T-cell (primary cell): Measurements from ENCODE around the gene PTPRM. TPM values are rescaled to one million over a fixed set of nuclear protein-coding genes. Genes with fewer than 3 reads are reported as not detected.

Source experiments
- ATAC-seq, 4 experiments: fragments of 200-7000 bp in 3 of 4; fragments of 150-1000 bp in 1 of 4; cut with Tn5 transposase; replicated peaks in 1 of 4; 1 replicate in 3 of 4; 2 replicates in 1 of 4; pipeline ENCODE4 v1.10.0; 2021; ENCODE audit warnings: moderate library complexity in 3 of 4, mild to moderate bottlenecking in 2 of 4, moderate number of reproducible peaks in 1 of 4
- CTCF ChIA-PET, 2 donors: fragments of 300-600 bp; sonication (Branson Sonifier 250); formaldehyde crosslinking; loops; one replicate each; lab custom pipeline; 2022; ENCODE audit warnings: antibody characterized with exemption in 2 of 2; lab: Charles Lee
- POLR2A ChIA-PET, 2 donors: fragments of 300-600 bp; sonication (Branson Sonifier 250); formaldehyde crosslinking; loops; one replicate each; lab custom pipeline; 2022; ENCODE audit warnings: antibody characterized with exemption in 2 of 2; lab: Charles Lee
- DNase-seq, 35 experiments: peaks; one replicate each; pipeline versions ENCODE4 v3.0.0 to v3.0.0-alpha.2; 2013 to 2023
- H3K27ac ChIP-seq: one replicate; pipeline ENCODE4 v1.5.1; 2013; ENCODE audit warnings: low read length
- H3K27me3 ChIP-seq, 2 experiments: replicated peaks in 1 of 2; 1 replicate in 1 of 2; 2 replicates in 1 of 2; pipeline versions ENCODE4 v1.6.1 to v1.7.0; 2013; ENCODE audit warnings: low read length in 1 of 2, mixed read lengths in 1 of 2; ENCODE audit not compliant: control insufficient read depth in 2 of 2, insufficient read depth in 2 of 2; ENCODE audit errors: extremely low read depth in 1 of 2
- H3K36me3 ChIP-seq, 2 donors: 1 replicate in 1 of 2; 2 replicates in 1 of 2; pipeline versions ENCODE4 v1.6.1 to v1.7.0; 2013; ENCODE audit warnings: low read length in 1 of 2; ENCODE audit not compliant: control insufficient read depth in 2 of 2, insufficient read depth in 1 of 2; ENCODE audit errors: extremely low read depth in 1 of 2
- H3K4me1 ChIP-seq, 2 experiments: 1 replicate in 1 of 2; 2 replicates in 1 of 2; pipeline versions ENCODE4 v1.6.1 to v1.7.0; 2013; ENCODE audit warnings: low read length in 2 of 2, mixed read lengths in 1 of 2; ENCODE audit not compliant: insufficient read depth in 2 of 2, control insufficient read depth in 1 of 2; ENCODE audit errors: extremely low read depth in 1 of 2
- H3K4me3 ChIP-seq, 2 donors: 1 replicate in 1 of 2; 2 replicates in 1 of 2; pipeline versions ENCODE4 v1.5.1 to v1.7.0; 2013; ENCODE audit warnings: mild to moderate bottlenecking in 2 of 2, low read length in 1 of 2, moderate library complexity in 1 of 2; ENCODE audit not compliant: control insufficient read depth in 1 of 2; ENCODE audit errors: extremely low read depth in 1 of 2
- H3K9me3 ChIP-seq: 2 replicates; pipeline ENCODE4 v1.7.0; 2013
- H3K27ac Mint-ChIP-seq, 2 donors: one replicate each; pipeline ENCODE4 v1.8.0; 2020 to 2021; ENCODE audit warnings: mild to moderate bottlenecking in 2 of 2, mixed read lengths in 2 of 2
- H3K27me3 Mint-ChIP-seq, 2 donors: one replicate each; pipeline ENCODE4 v1.8.0; 2021 to 2022; ENCODE audit warnings: mixed read lengths in 2 of 2
- H3K36me3 Mint-ChIP-seq: one replicate; pipeline ENCODE4 v1.8.0; 2021; ENCODE audit warnings: mixed read lengths
- H3K4me1 Mint-ChIP-seq, 3 donors: one replicate each; pipeline ENCODE4 v1.8.0; 2020 to 2022; ENCODE audit warnings: mixed read lengths in 3 of 3, mild to moderate bottlenecking in 1 of 3
- H3K4me3 Mint-ChIP-seq, 3 donors: one replicate each; pipeline ENCODE4 v1.8.0; 2020 to 2022; ENCODE audit warnings: mild to moderate bottlenecking in 3 of 3, mixed read lengths in 3 of 3, moderate library complexity in 3 of 3
- H3K9me3 Mint-ChIP-seq, 3 donors: one replicate each; pipeline ENCODE4 v1.8.0; 2020 to 2022; ENCODE audit warnings: mixed read lengths in 3 of 3
- WGBS: methylation state at CpG from one replicate; pipeline ENCODE4 v1.1.5; 2013; ENCODE audit warnings: missing lambda C conversion rate; ENCODE audit not compliant: insufficient coverage; 5-methylcytosine and 5-hydroxymethylcytosine counted together
- total RNA-seq, 35 experiments: library from RNA in 6 of 35; stranded (reverse) in 6 of 35; fragments of 120-200 nt in 1 of 35; gene quantifications; one replicate each; pipeline versions ENCODE4 v1.2.1 to v1.2.4 and lab custom pipeline; 2013 to 2026

The PTPRM gene
- total RNA-seq, 5 donors from 2014 or later (not counting 1 experiment from before 2014, with no cell fraction given), result 4.1 to 47.4 (median 7.1) TPM

- Histone ChIP-seq H3K4me3 (no peak overlapping the region), H3K36me3 (no peaks in the 10 kb centered on the region), H3K4me1 (no peaks in the 10 kb centered on the region), H3K27ac (no peak overlapping the region), H3K9me3 (no peaks in the 10 kb centered on the region), H3K27me3 (no peaks in the 10 kb centered on the region)
- H3K9me3 Mint-ChIP-seq, result peaks cover 5 to 17% (median 13%) of the 10 kb centered on the region in 3 donors
- H3K4me1 Mint-ChIP-seq, result no peaks in the 10 kb centered on the region
- no peak overlapping the region for H3K4me3 Mint-ChIP-seq
- no peak for ATAC-seq
- H3K27me3 Mint-ChIP-seq, result no peaks in the 10 kb centered on the region
- H3K27ac Mint-ChIP-seq, result no peak overlapping the region
- ChIA-PET CTCF (no interaction called here), POLR2A (no interaction called here)
- no peak for DNase-seq
- H3K36me3 Mint-ChIP-seq, result no peaks in the 10 kb centered on the region
- 100% methylated on average over 1 of the region's 2 CpGs for WGBS
Measured at GRCh38 chr18:8142932-8143331, 575.8 kb downstream of the PTPRM start.

GRCh38 chr18:8151181-8151580 lies 584.1 kb downstream of the PTPRM start:
- ATAC-seq, result no peak
- ChIA-PET POLR2A (no interaction called here), CTCF (no interaction called here)
- Mint-ChIP-seq H3K27me3 (no peaks in the 10 kb centered on the region), H3K4me3 (no peak overlapping the region), H3K27ac (no peak overlapping the region), H3K36me3 (no peaks in the 10 kb centered on the region), H3K4me1 (no peaks in the 10 kb centered on the region), H3K9me3 (peaks cover 0 to 6% (median 4%) of the 10 kb centered on the region in 3 donors)
- DNase-seq, result no peak
- Histone ChIP-seq H3K4me1 (no peaks in the 10 kb centered on the region), H3K4me3 (no peak overlapping the region), H3K9me3 (no peaks in the 10 kb centered on the region), H3K27me3 (no peaks in the 10 kb centered on the region), H3K27ac (no peak overlapping the region), H3K36me3 (no peaks in the 10 kb centered on the region)
- WGBS, result 92% methylated on average over 2 of the region's 6 CpGs

GRCh38 chr18:8153887-8154583 lies 586.9 kb downstream of the PTPRM start:
- no peak overlapping the region for H3K27ac ChIP-seq
- no peaks in the 10 kb centered on the region for H3K9me3 ChIP-seq
- no peaks in the 10 kb centered on the region for H3K4me1 ChIP-seq
- Mint-ChIP-seq H3K4me1 (no peaks in the 10 kb centered on the region), H3K27ac (no peak overlapping the region), H3K9me3 (peaks cover 0 to 3% (median 3%) of the 10 kb centered on the region in 3 donors), H3K27me3 (no peaks in the 10 kb centered on the region), H3K4me3 (no peak overlapping the region), H3K36me3 (no peaks in the 10 kb centered on the region)
- 94% methylated on average over 7 of the region's 10 CpGs for WGBS
- CTCF ChIA-PET, result no interaction called here
- ATAC-seq, result no peak
- no peak overlapping the region for H3K4me3 ChIP-seq
- no peak for DNase-seq
- no peaks in the 10 kb centered on the region for H3K36me3 ChIP-seq
- POLR2A ChIA-PET, result no interaction called here
- H3K27me3 ChIP-seq, result no peaks in the 10 kb centered on the region

- no peak for DNase-seq
- 81% methylated on average over 5 of the region's 5 CpGs for whole genome bisulfite sequencing
- ATAC-seq, result no peak
- H3K36me3 Mint-ChIP-seq, result no peaks in the 10 kb centered on the region
- H3K27me3 Mint-ChIP-seq, result no peaks in the 10 kb centered on the region
- POLR2A ChIA-PET, result no interaction called here
- Histone ChIP-seq H3K4me1 (no peaks in the 10 kb centered on the region), H3K27me3 (no peaks in the 10 kb centered on the region), H3K9me3 (no peaks in the 10 kb centered on the region), H3K4me3 (no peak overlapping the region), H3K27ac (no peak overlapping the region), H3K36me3 (no peaks in the 10 kb centered on the region)
- peaks cover 0 to 3% (median 2%) of the 10 kb centered on the region in 3 donors for H3K9me3 Mint-ChIP-seq
- H3K4me1 Mint-ChIP-seq, result no peaks in the 10 kb centered on the region
- H3K27ac Mint-ChIP-seq, result no peak overlapping the region
- CTCF ChIA-PET, result no interaction called here
- no peak overlapping the region for H3K4me3 Mint-ChIP-seq
Measured at GRCh38 chr18:8162802-8163201, 595.7 kb downstream of the PTPRM start.

GRCh38 chr18:8163286-8163959 lies 596.3 kb downstream of the PTPRM start:
- no peaks in the 10 kb centered on the region for H3K27me3 Mint-ChIP-seq
- no peak overlapping the region for H3K27ac Mint-ChIP-seq
- DNase-seq (no peak), ATAC-seq (no peak)
- Histone ChIP-seq H3K27me3 (no peaks in the 10 kb centered on the region), H3K27ac (no peak overlapping the region), H3K4me1 (no peaks in the 10 kb centered on the region), H3K36me3 (no peaks in the 10 kb centered on the region), H3K4me3 (no peak overlapping the region), H3K9me3 (no peaks in the 10 kb centered on the region)
- WGBS, result 90% methylated on average over 1 of the region's 4 CpGs
- H3K9me3 Mint-ChIP-seq, result peaks cover 0 to 2% (median 0%) of the 10 kb centered on the region in 3 donors
- ChIA-PET POLR2A (no interaction called here), CTCF (no interaction called here)
- no peak overlapping the region for H3K4me3 Mint-ChIP-seq
- no peaks in the 10 kb centered on the region for H3K4me1 Mint-ChIP-seq
- H3K36me3 Mint-ChIP-seq, result no peaks in the 10 kb centered on the region

GRCh38 chr18:8165095-8165494 lies 598.0 kb downstream of the PTPRM start:
- CTCF ChIA-PET, result no interaction called here

More at GRCh38 chr18:8165095-8165494, 598.0 kb downstream of the PTPRM start:
- 100% methylated on average over 1 of the region's 6 CpGs for WGBS
- Histone ChIP-seq H3K4me1 (no peaks in the 10 kb centered on the region), H3K4me3 (no peak overlapping the region), H3K9me3 (no peaks in the 10 kb centered on the region), H3K27ac (no peak overlapping the region), H3K27me3 (no peaks in the 10 kb centered on the region), H3K36me3 (no peaks in the 10 kb centered on the region)
- Mint-ChIP-seq H3K36me3 (no peaks in the 10 kb centered on the region), H3K4me3 (no peak overlapping the region), H3K9me3 (no peaks in the 10 kb centered on the region), H3K27me3 (no peaks in the 10 kb centered on the region), H3K27ac (no peak overlapping the region), H3K4me1 (no peaks in the 10 kb centered on the region)
- ATAC-seq (no peak), DNase-seq (no peak)
- POLR2A ChIA-PET, result no interaction called here
